ENCODE measurements around the gene GBP3.

DNA sequence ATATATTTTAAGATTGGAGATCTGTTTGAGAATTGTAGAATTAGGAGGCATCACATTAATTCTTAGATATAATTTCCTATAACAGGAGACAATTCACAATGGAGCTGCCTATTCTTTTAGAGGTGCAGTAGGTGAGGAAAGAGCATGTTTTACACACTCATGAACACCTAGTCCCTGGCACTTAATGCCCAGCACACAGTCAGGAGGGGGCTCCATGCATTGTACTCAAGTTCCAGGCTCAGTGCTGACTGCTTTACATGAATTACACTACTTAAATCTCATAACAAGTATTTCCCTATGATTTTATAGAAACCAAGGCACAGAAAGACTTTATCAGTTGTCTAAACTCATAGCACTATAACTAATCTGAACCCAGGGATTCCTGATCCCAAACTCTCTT, 360 bp upstream of the GBP3 start:
- TF ChIP-seq, protein P1, sequence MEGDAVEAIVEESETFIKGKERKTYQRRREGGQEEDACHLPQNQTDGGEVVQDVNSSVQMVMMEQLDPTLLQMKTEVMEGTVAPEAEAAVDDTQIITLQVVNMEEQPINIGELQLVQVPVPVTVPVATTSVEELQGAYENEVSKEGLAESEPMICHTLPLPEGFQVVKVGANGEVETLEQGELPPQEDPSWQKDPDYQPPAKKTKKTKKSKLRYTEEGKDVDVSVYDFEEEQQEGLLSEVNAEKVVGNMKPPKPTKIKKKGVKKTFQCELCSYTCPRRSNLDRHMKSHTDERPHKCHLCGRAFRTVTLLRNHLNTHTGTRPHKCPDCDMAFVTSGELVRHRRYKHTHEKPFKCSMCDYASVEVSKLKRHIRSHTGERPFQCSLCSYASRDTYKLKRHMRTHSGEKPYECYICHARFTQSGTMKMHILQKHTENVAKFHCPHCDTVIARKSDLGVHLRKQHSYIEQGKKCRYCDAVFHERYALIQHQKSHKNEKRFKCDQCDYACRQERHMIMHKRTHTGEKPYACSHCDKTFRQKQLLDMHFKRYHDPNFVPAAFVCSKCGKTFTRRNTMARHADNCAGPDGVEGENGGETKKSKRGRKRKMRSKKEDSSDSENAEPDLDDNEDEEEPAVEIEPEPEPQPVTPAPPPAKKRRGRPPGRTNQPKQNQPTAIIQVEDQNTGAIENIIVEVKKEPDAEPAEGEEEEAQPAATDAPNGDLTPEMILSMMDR (IDR thresholded peaks at IDR 0.05 in 4 of 5, conservative IDR thresholded peaks at IDR 0.05 in 1 of 5), result no peak
- TF ChIP-seq POLR2A (IDR thresholded peaks at IDR 0.05), result no peak

Data from gastrocnemius medialis (tissue), 4 donors.